Activated T-cell treated with anti-CD3 and anti-CD28 coated beads for 48 hours (primary cell): ENCODE results near the gene SLC4A11.

Experiments
- DNase-seq: peaks from one replicate; pipeline ENCODE4 v3.0.0-alpha.2; 2020; ENCODE audit warnings: low read depth

The SLC4A11 gene

GRCh38 chr20:3246682-3247081, 7.7 kb upstream of the SLC4A11 start:
- DNase-seq, result no peak

- no peak for DNase-seq
Observed at GRCh38 chr20:3245711-3246110, 6.7 kb upstream of the SLC4A11 start.

GRCh38 chr20:3245156-3245555, 6.2 kb upstream of the SLC4A11 start:
- DNase-seq, result no peak

- no peak for DNase-seq
Observed at GRCh38 chr20:3244613-3245012, 5.6 kb upstream of the SLC4A11 start.

GRCh38 chr20:3243718-3244358, 4.8 kb upstream of the SLC4A11 start:
- DNase-seq, result no peak

GRCh38 chr20:3242172-3242692, 3.2 kb upstream of the SLC4A11 start:
- no peak for DNase-seq

- DNase-seq, result no peak
Observed at GRCh38 chr20:3240776-3241363, 1.9 kb upstream of the SLC4A11 start.

GRCh38 chr20:3239867-3240775, 1.1 kb upstream of the SLC4A11 start:
- no peak for DNase-seq

GRCh38 chr20:3238616-3239025, 369 bp downstream of the SLC4A11 start:
- DNase-seq, result peak; percentile 45

GRCh38 chr20:3237958-3238615, 903 bp downstream of the SLC4A11 start:
- DNase-seq, result no peak

GRCh38 chr20:3237011-3237957, 1.7 kb downstream of the SLC4A11 start:
- no peak for DNase-seq

- no peak for DNase-seq
Observed at GRCh38 chr20:3235666-3236324, 3.2 kb downstream of the SLC4A11 start.

GRCh38 chr20:3233991-3234498, 4.9 kb downstream of the SLC4A11 start:
- no peak for DNase-seq

- DNase-seq, result no peak
Observed at GRCh38 chr20:3233131-3233990, 5.6 kb downstream of the SLC4A11 start.

- DNase-seq, result no peak
Observed at GRCh38 chr20:3231889-3232588, 7.0 kb downstream of the SLC4A11 start.

- no peak for DNase-seq
Observed at GRCh38 chr20:3231116-3231515, 7.9 kb downstream of the SLC4A11 start.

- DNase-seq, result no peak
Observed at GRCh38 chr20:3229798-3230197, 9.2 kb downstream of the SLC4A11 start.

GRCh38 chr20:3229158-3229557, 9.8 kb downstream of the SLC4A11 start:
- DNase-seq, result no peak

- no peak for DNase-seq
Observed at GRCh38 chr20:3228750-3229032, 10.3 kb downstream of the SLC4A11 start.
